Spleen (tissue), 7 donors: Measurements from ENCODE around the gene BPIFA3.

Source experiments
- POLR2A ChIP-seq, 3 donors: fragments of 450-650 bp; IDR thresholded peaks; one replicate each; pipeline ENCODE4 v1.5.1; 2017; ENCODE audit warnings: antibody characterized with exemption in 3 of 3, mild to moderate bottlenecking in 1 of 3
- TF ChIP-seq, protein P1 (sequence below), 11 experiments: fragments of 200-600 bp in 7 of 11; fragments of 450-650 bp in 4 of 11; sonication (generic) in 4 of 11; IDR thresholded peaks in 8 of 11; conservative IDR thresholded peaks in 3 of 11; 1 replicate in 7 of 11; 2 replicates in 4 of 11; pipeline versions ENCODE4 v1.4.0 to v1.8.0; 2016 to 2021; ENCODE audit warnings: antibody characterized with exemption in 11 of 11, inconsistent platforms in 4 of 11, mild to moderate bottlenecking in 1 of 11
- donor health status: DM: no; HTN: no; CAD: no; lungs with moderate emphysema.
- donor health status: DM: no; HTN: no; CAD: no.
- donor health status: DM: no; HTN: no; CAD: no.

DNA sequence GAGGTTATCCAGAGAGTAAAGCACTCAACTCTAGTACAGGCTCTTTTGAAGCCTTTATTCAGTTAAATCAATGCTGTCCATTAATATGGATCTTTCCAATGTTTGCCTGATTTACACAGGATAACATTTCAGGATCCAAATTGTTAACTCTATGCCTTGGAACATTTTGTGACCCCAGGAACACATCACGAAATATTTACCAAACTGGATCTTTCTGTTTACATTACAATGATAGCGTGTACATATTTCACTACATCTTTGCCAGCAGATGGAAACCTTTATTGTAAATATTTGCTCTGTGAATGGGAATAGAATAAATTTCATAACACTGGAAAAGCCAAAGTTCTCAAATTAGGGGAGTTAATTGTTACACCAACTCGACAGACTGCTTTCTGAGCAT is 25.7 kb upstream of the BPIFA3 start:
- TF ChIP-seq, protein P1, sequence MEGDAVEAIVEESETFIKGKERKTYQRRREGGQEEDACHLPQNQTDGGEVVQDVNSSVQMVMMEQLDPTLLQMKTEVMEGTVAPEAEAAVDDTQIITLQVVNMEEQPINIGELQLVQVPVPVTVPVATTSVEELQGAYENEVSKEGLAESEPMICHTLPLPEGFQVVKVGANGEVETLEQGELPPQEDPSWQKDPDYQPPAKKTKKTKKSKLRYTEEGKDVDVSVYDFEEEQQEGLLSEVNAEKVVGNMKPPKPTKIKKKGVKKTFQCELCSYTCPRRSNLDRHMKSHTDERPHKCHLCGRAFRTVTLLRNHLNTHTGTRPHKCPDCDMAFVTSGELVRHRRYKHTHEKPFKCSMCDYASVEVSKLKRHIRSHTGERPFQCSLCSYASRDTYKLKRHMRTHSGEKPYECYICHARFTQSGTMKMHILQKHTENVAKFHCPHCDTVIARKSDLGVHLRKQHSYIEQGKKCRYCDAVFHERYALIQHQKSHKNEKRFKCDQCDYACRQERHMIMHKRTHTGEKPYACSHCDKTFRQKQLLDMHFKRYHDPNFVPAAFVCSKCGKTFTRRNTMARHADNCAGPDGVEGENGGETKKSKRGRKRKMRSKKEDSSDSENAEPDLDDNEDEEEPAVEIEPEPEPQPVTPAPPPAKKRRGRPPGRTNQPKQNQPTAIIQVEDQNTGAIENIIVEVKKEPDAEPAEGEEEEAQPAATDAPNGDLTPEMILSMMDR (IDR thresholded peaks at IDR 0.05 in 8 of 11, conservative IDR thresholded peaks at IDR 0.05 in 3 of 11) = no peak
- no peak for TF ChIP-seq POLR2A (IDR thresholded peaks at IDR 0.05)
